ENCODE results near the gene LKAAEAR1.
"Not testable (repeated sequence)": the region's sequence is repeated elsewhere in the genome, so short reads cannot be mapped to it uniquely, and the experiment has no call there.

LKAAEAR1 gene

DNA sequence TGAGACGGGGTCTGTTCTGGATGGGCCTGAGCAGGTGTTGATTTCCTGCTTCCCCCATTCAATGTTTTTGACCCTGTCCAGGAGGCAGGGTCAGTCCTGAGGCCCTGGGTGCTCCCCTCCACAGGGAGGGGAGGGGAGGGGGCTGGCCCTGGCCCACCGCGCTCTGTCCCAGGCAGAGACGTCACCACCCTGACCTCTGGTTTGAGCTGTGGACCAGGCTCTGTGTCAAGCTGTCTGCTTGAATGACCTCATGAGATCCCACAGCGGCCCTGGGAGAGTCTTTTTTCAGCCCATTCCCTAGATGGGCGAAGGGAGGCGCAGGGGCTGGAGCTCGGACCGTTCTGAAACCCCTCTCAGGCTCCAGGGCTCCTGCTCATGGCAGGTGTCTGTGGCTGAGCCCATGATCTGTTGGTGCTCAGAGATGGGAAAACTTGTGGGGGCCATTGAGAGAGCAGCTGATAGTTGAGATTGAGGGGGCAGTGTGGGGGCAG lies 8.9 kb upstream of the LKAAEAR1 start:
- DNase-seq (ENCODE audit: low read depth) = no peak
- no peak overlapping the region for H3K4me3 ChIP-seq (ENCODE audit: low read length)
- TF ChIP-seq, protein P1, sequence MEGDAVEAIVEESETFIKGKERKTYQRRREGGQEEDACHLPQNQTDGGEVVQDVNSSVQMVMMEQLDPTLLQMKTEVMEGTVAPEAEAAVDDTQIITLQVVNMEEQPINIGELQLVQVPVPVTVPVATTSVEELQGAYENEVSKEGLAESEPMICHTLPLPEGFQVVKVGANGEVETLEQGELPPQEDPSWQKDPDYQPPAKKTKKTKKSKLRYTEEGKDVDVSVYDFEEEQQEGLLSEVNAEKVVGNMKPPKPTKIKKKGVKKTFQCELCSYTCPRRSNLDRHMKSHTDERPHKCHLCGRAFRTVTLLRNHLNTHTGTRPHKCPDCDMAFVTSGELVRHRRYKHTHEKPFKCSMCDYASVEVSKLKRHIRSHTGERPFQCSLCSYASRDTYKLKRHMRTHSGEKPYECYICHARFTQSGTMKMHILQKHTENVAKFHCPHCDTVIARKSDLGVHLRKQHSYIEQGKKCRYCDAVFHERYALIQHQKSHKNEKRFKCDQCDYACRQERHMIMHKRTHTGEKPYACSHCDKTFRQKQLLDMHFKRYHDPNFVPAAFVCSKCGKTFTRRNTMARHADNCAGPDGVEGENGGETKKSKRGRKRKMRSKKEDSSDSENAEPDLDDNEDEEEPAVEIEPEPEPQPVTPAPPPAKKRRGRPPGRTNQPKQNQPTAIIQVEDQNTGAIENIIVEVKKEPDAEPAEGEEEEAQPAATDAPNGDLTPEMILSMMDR (IDR thresholded peaks at IDR 0.05; ENCODE audit: insufficient read depth, low read depth, low read length, missing control alignments) = no peak

DNA sequence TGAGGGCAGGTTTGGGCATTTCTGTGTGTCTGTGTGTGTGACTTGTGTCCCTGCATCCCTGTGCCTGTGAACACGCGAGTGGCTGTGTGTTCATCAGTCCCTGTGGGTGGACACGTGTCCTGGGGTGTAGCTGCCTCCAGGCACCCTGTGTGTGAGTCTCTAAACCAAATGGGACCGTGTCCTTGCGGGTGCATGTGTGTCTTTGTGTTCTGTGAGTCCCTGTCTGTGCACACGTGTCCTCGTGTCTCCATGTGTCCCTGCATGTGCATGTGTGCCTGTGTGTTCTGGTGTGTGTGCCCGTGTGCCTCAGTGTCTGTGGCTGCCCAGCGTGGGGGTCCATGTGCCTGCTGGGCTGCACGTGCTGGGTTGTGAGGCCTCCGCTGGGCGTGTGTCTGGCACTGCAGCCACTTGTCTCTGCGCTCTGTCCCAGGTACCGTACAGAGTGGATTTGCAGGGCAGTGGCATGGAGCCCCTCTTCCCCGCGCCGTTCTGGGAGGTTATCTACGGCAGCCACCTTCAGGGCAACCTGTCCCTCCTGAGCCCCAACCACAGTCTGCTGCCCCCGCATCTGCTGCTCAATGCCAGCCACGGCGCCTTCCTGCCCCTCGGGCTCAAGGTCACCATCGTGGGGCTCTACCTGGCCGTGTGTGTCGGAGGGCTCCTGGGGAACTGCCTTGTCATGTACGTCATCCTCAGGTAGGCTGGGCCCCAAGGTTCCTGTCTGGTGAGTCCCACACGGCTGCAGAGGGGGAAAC lies 8.2 kb upstream of the LKAAEAR1 start:
- no peak overlapping the region for H3K4me3 ChIP-seq (ENCODE audit: low read length)
- DNase-seq (ENCODE audit: low read depth) = no peak
- TF ChIP-seq, protein P1 (IDR thresholded peaks at IDR 0.05; ENCODE audit: insufficient read depth, low read depth, low read length, missing control alignments) = no peak

DNA sequence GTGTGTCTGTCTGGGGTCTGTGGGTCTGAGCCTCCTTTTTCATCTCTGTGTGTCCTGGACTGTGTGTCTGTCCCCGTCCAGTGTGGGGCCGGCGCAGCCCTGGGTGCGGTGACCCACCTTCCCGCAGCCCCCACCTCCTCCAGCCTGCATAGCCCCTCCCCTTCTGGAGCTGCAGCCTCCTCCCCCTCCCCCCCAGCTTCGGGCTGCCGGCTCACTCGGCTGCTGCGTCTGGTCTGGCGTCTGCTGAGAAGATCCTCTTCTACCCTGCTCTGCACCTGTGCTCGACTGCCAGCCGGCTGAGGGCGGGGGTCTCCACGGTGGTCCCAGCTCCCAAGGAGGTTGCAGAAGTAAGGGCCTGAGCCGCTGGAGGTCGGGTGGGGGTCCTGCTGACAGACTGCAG lies 7.6 kb upstream of the LKAAEAR1 start:
- no peak for DNase-seq (ENCODE audit: low read depth)
- no peak overlapping the region for H3K4me3 ChIP-seq (ENCODE audit: low read length)
- TF ChIP-seq, protein P1 (IDR thresholded peaks at IDR 0.05; ENCODE audit: insufficient read depth, low read depth, low read length, missing control alignments) = no peak

DNA sequence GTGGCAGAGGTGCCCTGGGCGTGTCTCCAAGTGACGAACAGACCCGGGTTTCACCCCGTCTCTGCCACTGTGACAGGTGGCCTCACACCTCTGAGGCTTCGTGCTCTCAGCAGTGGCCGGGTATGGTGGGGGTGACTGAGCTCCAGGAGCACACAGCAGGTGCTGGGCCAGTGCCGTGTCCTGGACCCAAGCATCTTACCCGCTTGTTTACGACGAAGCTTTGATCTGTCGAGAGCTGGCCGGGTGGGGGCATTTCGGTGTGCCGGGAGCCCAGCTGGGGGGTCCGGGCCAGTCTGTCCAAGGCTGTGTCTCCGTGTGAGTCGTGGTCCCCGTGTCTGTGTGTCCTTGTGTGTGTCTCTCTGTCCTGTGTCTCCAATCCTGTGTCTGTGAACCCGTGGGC lies 7.1 kb upstream of the LKAAEAR1 start:
- TF ChIP-seq, protein P1 (IDR thresholded peaks at IDR 0.05; ENCODE audit: insufficient read depth, low read depth, low read length, missing control alignments) = no peak
- DNase-seq (ENCODE audit: low read depth) = no peak
- H3K4me3 ChIP-seq (ENCODE audit: low read length) = no peak overlapping the region

DNA sequence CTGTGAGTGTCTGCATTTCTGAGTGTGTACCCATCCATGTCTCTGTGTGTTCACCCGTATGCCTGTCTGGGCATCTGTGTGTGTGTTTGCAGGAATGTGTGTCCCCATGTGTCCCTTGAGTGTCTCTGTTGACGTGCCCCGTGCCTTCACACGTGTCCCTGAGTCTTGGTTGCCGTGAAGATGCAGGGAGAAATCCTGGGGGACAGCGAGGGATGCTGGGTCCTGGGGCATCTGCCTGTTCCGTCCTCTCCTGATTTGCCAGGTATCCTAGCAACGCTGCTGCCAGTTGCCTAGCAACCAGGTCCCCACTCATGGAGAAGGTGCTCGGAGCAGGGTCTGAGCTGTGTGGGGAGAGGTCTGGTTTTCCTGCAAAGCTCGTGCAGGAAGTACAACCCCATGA lies 6.0 kb upstream of the LKAAEAR1 start:
- TF ChIP-seq, protein P1 (IDR thresholded peaks at IDR 0.05; ENCODE audit: insufficient read depth, low read depth, low read length, missing control alignments) = no peak
- no peak overlapping the region for H3K4me3 ChIP-seq (ENCODE audit: low read length)
- DNase-seq (ENCODE audit: low read depth) = no peak

DNA sequence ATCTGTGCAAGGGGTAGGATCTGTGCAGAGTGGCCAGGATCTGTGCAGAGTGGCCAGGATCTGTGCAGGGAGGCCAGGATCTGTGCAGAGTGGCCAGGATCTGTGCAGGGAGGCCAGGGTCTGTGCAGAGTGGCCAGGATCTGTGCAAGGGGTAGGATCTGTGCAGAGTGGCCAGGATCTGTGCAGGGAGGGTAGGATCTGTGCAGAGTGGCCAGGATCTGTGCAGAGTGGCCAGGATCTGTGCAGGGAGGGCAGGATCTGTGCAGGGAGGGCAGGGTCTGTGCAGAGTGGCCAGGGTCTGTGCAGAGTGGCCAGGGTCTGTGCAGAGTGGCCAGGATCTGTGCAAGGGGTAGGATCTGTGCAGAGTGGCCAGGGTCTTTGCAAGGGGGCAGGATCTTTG lies 4.4 kb upstream of the LKAAEAR1 start:
- DNase-seq (ENCODE audit: low read depth); H3K4me3 ChIP-seq (ENCODE audit: low read length): not testable (repeated sequence)

DNA sequence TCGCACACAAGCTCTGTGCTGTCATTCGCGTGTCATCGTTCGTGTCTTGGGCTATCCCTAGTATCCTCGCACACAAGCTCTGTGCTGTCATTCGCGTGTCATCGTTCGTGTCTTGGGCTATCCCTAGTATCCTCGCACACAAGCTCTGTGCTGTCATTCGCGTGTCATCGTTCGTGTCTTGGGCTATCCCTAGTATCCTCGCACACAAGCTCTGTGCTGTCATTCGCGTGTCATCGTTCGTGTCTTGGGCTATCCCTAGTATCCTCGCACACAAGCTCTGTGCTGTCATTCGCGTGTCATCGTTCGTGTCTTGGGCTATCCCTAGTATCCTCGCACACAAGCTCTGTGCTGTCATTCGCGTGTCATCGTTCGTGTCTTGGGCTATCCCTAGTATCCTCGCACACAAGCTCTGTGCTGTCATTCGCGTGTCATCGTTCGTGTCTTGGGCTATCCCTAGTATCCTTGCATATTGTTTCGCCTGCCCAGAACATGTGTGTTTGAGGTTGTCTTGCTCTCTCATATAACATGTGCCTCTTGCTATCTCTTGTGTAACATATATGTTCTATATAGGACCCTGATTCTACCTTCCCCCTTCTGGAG lies 3.1 kb upstream of the LKAAEAR1 start:
- not testable (repeated sequence) for H3K4me3 ChIP-seq (ENCODE audit: low read length); DNase-seq (ENCODE audit: low read depth)

DNA sequence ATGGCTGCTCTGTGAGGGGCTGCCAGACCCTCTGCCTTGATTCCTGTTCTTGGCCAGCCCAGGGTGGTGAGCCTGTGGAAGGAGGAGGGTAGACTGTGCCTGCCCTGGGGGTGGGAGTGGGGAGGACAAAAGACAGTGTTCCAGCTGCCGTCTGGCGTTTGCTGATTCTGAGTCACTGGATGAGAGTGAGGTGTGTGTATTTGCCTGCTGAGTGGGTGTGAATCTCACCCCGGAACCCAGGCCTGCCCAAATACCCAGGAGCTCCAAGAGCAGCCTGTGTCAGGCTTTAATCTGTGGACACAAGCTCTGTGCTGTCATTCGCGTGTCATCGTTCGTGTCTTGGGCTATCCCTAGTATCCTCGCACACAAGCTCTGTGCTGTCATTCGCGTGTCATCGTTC lies 2.6 kb upstream of the LKAAEAR1 start:
- no peak overlapping the region for H3K4me3 ChIP-seq (ENCODE audit: low read length)
- TF ChIP-seq, protein P1 (IDR thresholded peaks at IDR 0.05; ENCODE audit: insufficient read depth, low read depth, low read length, missing control alignments) = no peak
- peak; percentile 68 for DNase-seq (ENCODE audit: low read depth)

Measured in epithelial cell of esophagus (primary cell).